GM20000 (cell line): ENCODE data around the gene MEGF6.

ENCODE experiments used
- DNase-seq: peaks from one replicate; pipeline ENCODE4 v3.0.0; 2012; ENCODE audit warnings: low spot score
- CTCF ChIP-seq: IDR thresholded peaks from 2 replicates; pipeline ENCODE4 v1.5.1; 2012; ENCODE audit warnings: mild to moderate bottlenecking, control low read depth; ENCODE audit errors: extremely low read depth, missing control alignments

MEGF6 gene

GRCh38 chr1:3468236-3469103 is 142.8 kb downstream of the MEGF6 start:
- TF ChIP-seq CTCF, result no peak
- no peak for DNase-seq

GRCh38 chr1:3467096-3468036 is 143.9 kb downstream of the MEGF6 start:
- TF ChIP-seq CTCF, result no peak
- no peak for DNase-seq

GRCh38 chr1:3466366-3467075 is 144.8 kb downstream of the MEGF6 start:
- no peak for TF ChIP-seq CTCF
- DNase-seq, result no peak

- TF ChIP-seq CTCF, result no peak
- DNase-seq, result no peak
Observed at GRCh38 chr1:3465935-3466321, 145.4 kb downstream of the MEGF6 start.

- no peak for TF ChIP-seq CTCF
- no peak for DNase-seq
Observed at GRCh38 chr1:3465091-3465934, 146.0 kb downstream of the MEGF6 start.

GRCh38 chr1:3464649-3465025 is 146.7 kb downstream of the MEGF6 start:
- no peak for TF ChIP-seq CTCF
- DNase-seq, result no peak
